MG63 (cell line): ENCODE data around the gene GRB2. TPM values are rescaled to one million over a fixed set of nuclear protein-coding genes. Genes with fewer than 3 reads are reported as not detected.
"Not testable (repeated sequence)": the region's sequence is repeated elsewhere in the genome, so short reads cannot be mapped to it uniquely, and the experiment has no call there.

Experiments used
- DNase-seq: peaks from one replicate; pipeline ENCODE4 v3.0.0-alpha.2; 2020
- H3K27me3 ChIP-seq: fragments of 250-450 bp; sonication (Bioruptor Pico); 2 replicates; pipeline ENCODE4 v1.5.1; 2020; ENCODE audit warnings: mild to moderate bottlenecking, moderate library complexity
- H3K36me3 ChIP-seq: fragments of 250-450 bp; sonication (Bioruptor Pico); 2 replicates; pipeline ENCODE4 v1.5.1; 2020; ENCODE audit warnings: mild to moderate bottlenecking, moderate library complexity
- H3K4me3 ChIP-seq: fragments of 250-450 bp; sonication (Bioruptor Pico); 2 replicates; pipeline ENCODE4 v1.5.1; 2020; ENCODE audit warnings: mild to moderate bottlenecking, moderate library complexity
- H3K9me3 ChIP-seq: fragments of 250-450 bp; sonication (Bioruptor Pico); 2 replicates; pipeline ENCODE4 v1.5.1; 2020; ENCODE audit warnings: mild to moderate bottlenecking, moderate library complexity
- total RNA-seq: library from RNA; depleted of rRNA; stranded (reverse); fragments of >200 nt; shearing (Covaris generic); gene quantifications from 2 replicates; pipeline ENCODE4 v1.2.3, GENCODE V29; 2014; ENCODE audit warnings: low replicate concordance

GRB2 gene
- total RNA-seq, 1 experiment from 2014 or later, result 134 TPM

DNA sequence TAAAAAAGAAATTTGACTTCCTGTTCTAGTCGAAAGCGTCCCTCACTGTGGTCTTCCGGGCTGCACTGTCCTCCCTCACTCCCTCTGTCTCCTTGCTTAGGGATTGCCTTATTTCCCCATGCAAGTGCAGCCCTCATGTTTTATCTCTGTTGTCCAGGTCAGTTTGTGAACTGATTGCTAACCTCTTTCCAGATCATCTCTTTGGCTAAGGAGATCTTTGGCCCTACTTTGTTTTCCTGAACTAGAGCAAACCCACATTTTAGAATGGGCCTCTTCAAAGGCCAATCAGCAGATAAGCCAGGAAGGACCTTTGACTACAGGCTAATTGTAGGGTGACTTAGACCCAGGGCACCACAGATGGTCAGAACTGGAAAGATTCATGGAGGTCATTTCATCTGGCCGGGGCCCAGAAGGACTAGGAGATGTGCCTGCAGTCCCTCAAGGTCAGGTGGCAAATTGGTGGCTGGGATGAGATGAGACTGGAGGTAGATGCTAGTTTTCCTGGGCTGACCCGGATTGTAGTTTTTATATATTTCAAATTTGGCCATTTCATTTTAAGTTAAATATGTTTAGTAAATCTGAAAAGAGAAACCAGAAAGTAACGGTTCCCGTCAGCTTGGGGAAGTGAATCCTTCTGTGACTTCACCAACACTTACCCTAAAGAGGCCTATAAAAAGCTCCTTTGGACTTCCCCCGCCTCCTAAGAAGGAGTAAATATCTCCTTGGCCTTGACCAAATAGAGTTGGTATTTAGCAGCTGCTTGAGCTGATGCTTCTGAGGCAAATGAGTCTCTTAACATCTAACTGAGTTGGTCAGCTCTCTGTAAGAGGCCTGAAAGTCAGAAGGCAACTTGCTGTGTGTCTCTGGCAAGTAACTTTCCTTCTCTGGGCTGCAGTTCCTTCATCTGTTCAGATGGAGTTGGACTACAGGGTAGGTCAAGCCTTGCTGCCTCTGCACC is 110.0 kb downstream of the GRB2 start:
- no peak for DNase-seq
- Histone ChIP-seq H3K9me3 (no peaks in the 10 kb centered on the region), H3K27me3 (no peaks in the 10 kb centered on the region), H3K36me3 (no peaks in the 10 kb centered on the region), H3K4me3 (no peak overlapping the region)

- H3K27me3 ChIP-seq, H3K4me3 ChIP-seq, H3K9me3 ChIP-seq, H3K36me3 ChIP-seq, DNase-seq: not testable (repeated sequence)
Measured at GRCh38 chr17:75292810-75293448, 112.5 kb downstream of the GRB2 start.

GRCh38 chr17:75289832-75290337 is 115.6 kb downstream of the GRB2 start:
- H3K4me3 ChIP-seq, result peak overlapping the region; percentile 68
- H3K36me3 ChIP-seq, result peaks cover 25% of the 10 kb centered on the region
- no peaks in the 10 kb centered on the region for H3K9me3 ChIP-seq
- H3K27me3 ChIP-seq, result no peaks in the 10 kb centered on the region
- no peak for DNase-seq

DNA sequence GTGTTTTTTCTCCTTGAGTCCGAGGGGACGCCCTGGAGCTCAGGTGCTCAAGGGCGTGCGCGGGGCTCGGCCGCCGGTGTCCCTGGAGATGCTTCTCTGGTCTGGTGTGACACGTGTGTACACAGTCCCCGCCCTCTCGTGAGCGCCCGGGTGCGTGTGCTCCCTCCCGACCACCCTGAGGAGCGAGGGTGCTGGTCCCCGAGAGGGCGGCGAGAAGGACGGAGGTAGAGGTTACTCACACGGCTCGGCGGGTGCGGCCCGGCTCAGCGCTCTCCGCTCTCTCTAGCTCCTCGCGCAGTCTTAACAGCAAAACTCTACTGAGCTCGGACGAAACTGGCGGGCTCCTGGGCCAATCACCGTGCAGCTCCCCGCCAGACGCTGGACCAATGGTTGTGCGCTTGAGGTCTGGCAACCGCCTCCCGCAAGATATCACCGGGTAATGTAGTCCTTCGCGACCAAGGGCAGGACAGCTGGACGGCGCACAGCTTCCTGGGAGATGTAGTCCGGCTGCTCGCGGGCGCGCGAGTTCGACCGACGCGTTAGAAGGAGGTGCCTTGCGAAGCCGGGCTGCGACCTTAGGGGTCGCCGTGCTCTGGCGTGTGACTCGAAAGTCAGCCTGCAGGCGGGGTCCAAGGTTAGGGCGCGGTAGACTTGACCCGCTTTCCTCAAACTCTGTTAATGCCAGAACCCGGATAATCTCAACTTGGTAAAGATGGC is 116.2 kb downstream of the GRB2 start, which contains the start of gene SLC25A19:
Gene SLC25A19, minus strand, starts transcription at position 319 of the 717 bp plus-strand sequence. CDS start 2,669 bp downstream, outside the sequence.
- peak within 1 kb of the TSS; percentile 68 for H3K4me3 ChIP-seq

GRCh38 chr17:75288770-75289114 is 116.7 kb downstream of the GRB2 start:
- Histone ChIP-seq H3K4me3 (peak overlapping the region; percentile 68), H3K36me3 (peaks cover 26% of the 10 kb centered on the region), H3K27me3 (no peaks in the 10 kb centered on the region), H3K9me3 (no peaks in the 10 kb centered on the region)
- peak; percentile 43 for DNase-seq

More for the DNA sequence above, 116.2 kb downstream of the GRB2 start, which contains the start of gene SLC25A19:
- Histone ChIP-seq H3K27me3 (no peaks in the 10 kb centered on the region), H3K9me3 (no peaks in the 10 kb centered on the region), H3K36me3 (peaks cover 26% of the 10 kb centered on the region)
- peak; percentile 100 for DNase-seq

DNA sequence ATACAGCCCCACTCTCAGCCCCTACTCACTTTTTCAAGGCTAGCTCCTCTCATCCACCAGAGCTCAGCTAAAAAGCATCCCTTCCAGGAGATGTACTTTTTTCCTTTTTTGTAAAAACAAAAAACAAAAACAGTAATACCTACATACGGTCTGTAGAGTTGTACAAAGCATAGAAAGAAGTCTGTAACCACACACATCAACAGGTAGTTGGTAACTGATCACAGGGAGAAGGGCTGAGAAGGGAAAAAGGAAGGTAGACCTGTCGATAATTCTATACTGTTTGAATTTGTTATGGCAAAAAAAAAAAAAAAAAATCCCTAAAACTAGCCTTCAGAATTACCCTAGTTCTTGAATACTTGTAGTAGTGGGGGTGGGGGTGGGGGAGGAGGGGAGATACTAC is 117.1 kb downstream of the GRB2 start:
- no peak for DNase-seq
- Histone ChIP-seq H3K36me3 (peaks cover 30% of the 10 kb centered on the region), H3K27me3 (no peaks in the 10 kb centered on the region), H3K4me3 (peak overlapping the region; percentile 68), H3K9me3 (no peaks in the 10 kb centered on the region)

DNA sequence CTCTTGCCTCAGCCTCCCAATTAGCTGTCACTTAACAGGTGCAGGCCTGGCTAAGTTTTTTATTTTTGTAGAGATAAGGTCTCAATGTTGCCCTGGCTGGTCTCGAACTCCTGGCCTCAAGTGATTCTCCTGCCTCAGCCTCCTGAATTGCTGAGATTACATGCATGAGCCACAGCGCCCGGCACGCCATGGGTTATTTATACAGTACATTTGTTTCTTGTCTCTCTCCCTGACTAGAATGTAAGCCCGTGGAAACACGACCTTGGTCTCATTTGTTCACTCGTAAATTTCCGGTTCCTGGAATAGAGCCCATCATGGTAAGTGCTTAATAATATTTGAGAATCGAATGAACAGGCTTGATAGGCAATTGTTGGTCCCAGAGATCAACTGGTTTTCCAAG is 118.3 kb downstream of the GRB2 start:
- peaks cover 37% of the 10 kb centered on the region for H3K36me3 ChIP-seq
- DNase-seq, result no peak
- H3K27me3 ChIP-seq, result no peaks in the 10 kb centered on the region

GRCh38 chr17:75285123-75285522 is 120.4 kb downstream of the GRB2 start:
- Histone ChIP-seq H3K9me3 (no peaks in the 10 kb centered on the region), H3K27me3 (no peaks in the 10 kb centered on the region), H3K36me3 (peaks cover 43% of the 10 kb centered on the region), H3K4me3 (no peak overlapping the region)
- DNase-seq, result no peak

More for the DNA sequence above, 118.3 kb downstream of the GRB2 start:
- Histone ChIP-seq H3K4me3 (no peak overlapping the region), H3K9me3 (no peaks in the 10 kb centered on the region)

DNA sequence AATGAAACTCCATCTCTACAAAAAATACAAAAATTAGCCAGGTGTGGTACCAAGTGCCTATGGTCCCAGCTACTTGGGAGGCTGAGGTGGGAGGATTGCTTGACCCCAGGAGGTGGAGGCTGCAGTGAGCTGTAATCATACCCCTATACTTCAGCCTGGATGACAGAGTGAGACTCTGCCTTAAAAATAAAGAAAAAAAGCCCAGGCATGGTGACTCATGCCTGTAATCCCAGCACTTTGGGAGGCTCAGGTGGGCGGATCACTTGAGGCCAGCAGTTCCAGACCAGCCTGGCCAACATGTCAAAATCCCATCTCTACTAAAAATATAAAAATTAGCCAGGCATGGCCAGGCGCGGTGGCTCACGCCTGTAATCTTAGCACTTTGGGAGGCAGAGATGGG is 125.3 kb downstream of the GRB2 start:
- H3K27me3 ChIP-seq, H3K4me3 ChIP-seq, H3K9me3 ChIP-seq: not testable (repeated sequence)
- peak; percentile 44 for DNase-seq
- peaks cover 39% of the 10 kb centered on the region for H3K36me3 ChIP-seq

GRCh38 chr17:75277664-75278071 is 127.8 kb downstream of the GRB2 start:
- Histone ChIP-seq H3K36me3 (peaks cover 49% of the 10 kb centered on the region), H3K27me3 (no peaks in the 10 kb centered on the region), H3K4me3 (no peak overlapping the region), H3K9me3 (no peaks in the 10 kb centered on the region)
- peak; percentile 59 for DNase-seq

GRCh38 chr17:75273977-75274708 is 131.3 kb downstream of the GRB2 start:
- Histone ChIP-seq H3K27me3 (no peaks in the 10 kb centered on the region), H3K9me3 (no peaks in the 10 kb centered on the region), H3K4me3 (no peak overlapping the region), H3K36me3 (peaks cover 45% of the 10 kb centered on the region)
- DNase-seq, result peak; percentile 73

DNA sequence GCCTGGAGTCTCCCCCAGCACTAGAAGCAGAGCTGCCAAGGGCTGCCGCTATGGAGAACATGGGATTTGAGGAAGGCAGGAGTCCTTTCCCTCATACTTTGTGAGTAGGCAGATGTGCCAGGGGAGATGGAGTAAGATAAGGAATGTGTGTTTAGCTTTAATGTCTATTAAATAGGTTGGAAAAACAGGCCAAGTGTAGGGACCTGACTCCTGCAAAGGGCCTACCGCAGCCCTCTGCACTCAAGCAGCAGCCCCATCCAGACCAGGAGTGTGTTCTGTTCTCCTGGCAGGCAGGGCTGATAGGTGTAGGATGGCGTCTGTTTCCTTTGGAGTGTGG is 132.7 kb downstream of the GRB2 start:
- H3K27me3 ChIP-seq, result no peaks in the 10 kb centered on the region
- no peak for DNase-seq
- peaks cover 38% of the 10 kb centered on the region for H3K36me3 ChIP-seq
- H3K4me3 ChIP-seq, result no peak overlapping the region
- H3K9me3 ChIP-seq, result no peaks in the 10 kb centered on the region

DNA sequence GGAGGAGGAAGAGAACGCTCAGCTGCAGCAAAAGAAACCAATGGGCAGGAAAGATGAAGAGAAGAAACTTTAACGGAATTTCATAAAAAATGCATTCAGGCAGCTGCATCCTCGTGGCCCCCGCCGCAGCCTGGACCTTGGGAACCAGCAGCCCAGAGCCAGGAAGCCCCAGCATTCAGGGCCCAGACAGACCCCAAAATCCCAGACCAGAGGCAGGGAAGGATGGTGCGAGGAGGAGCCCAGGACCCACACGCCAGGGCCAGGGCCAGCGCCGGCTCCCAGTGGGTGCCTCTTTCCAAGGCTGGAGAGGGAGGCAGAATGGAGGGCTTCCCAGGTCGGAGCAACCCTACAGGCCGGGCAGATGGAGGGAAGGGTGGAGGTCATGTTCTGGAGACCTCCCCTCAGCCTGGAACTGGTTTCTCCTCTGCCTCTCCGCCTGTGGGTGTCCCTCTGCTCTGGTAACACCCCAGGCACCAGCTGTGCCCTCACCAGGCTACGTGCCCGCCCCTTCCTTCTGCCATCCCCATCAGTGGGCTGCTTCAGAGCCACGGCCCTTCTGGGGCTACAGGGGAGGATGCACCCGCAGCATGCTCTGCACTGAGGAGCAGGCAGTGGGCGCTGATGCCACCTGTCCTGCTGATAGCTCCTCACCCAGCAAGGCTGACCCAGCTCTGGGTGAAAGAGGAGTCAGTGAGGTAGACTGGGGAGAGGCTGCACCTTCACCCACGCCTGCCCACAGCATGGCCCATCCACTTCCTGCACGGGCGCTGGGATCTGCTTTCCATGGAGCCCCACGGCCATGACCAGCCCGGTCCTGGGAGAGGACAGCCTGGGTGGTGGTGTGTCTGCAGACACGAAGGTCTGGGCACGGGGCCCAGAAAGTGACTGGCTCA is 133.3 kb downstream of the GRB2 start:
- Histone ChIP-seq H3K27me3 (no peaks in the 10 kb centered on the region), H3K4me3 (peak overlapping the region; percentile 98), H3K36me3 (peaks cover 36% of the 10 kb centered on the region), H3K9me3 (no peaks in the 10 kb centered on the region)
- DNase-seq, result peak; percentile 72

- Histone ChIP-seq H3K27me3 (no peaks in the 10 kb centered on the region), H3K9me3 (no peaks in the 10 kb centered on the region), H3K36me3 (peaks cover 36% of the 10 kb centered on the region), H3K4me3 (peak overlapping the region; percentile 98)
- peak; percentile 77 for DNase-seq
Measured at GRCh38 chr17:75271233-75271954, 134.1 kb downstream of the GRB2 start.

- no peak for DNase-seq
- peaks cover 38% of the 10 kb centered on the region for H3K36me3 ChIP-seq
- no peaks in the 10 kb centered on the region for H3K27me3 ChIP-seq
- H3K9me3 ChIP-seq, result no peaks in the 10 kb centered on the region
- peak within 1 kb of the TSS; percentile 98 for H3K4me3 ChIP-seq
Measured at GRCh38 chr17:75270966-75271232, 134.6 kb downstream of the GRB2 start, which contains the start of gene MIF4GD. Gene MIF4GD (minus strand): TSS chr17:75271231. CDS start chr17:75270195, 1,036 bp downstream.
